GM13977 (cell line): ENCODE measurements around the gene RAP2B.

ENCODE experiments used
- DNase-seq: peaks from one replicate; pipeline ENCODE4 v3.0.0; 2012; ENCODE audit warnings: low spot score
- CTCF ChIP-seq: IDR thresholded peaks from 2 replicates; pipeline ENCODE4 v1.5.1; 2012; ENCODE audit warnings: mild to moderate bottlenecking, control low read depth; ENCODE audit not compliant: insufficient read depth; ENCODE audit errors: extremely low read depth, missing control alignments
- in situ Hi-C: fragments of 300-500 bp; cut with MboI; formaldehyde crosslinking; loops from one replicate; pipeline ENCODE4 v1.12.0; 2022; ENCODE audit warnings: low sequenced_read_pairs, low pct_unique_long_range_greater_than_20kb, mixed read lengths, inconsistent platforms; ENCODE audit not compliant: unreplicated experiment

RAP2B gene

DNA sequence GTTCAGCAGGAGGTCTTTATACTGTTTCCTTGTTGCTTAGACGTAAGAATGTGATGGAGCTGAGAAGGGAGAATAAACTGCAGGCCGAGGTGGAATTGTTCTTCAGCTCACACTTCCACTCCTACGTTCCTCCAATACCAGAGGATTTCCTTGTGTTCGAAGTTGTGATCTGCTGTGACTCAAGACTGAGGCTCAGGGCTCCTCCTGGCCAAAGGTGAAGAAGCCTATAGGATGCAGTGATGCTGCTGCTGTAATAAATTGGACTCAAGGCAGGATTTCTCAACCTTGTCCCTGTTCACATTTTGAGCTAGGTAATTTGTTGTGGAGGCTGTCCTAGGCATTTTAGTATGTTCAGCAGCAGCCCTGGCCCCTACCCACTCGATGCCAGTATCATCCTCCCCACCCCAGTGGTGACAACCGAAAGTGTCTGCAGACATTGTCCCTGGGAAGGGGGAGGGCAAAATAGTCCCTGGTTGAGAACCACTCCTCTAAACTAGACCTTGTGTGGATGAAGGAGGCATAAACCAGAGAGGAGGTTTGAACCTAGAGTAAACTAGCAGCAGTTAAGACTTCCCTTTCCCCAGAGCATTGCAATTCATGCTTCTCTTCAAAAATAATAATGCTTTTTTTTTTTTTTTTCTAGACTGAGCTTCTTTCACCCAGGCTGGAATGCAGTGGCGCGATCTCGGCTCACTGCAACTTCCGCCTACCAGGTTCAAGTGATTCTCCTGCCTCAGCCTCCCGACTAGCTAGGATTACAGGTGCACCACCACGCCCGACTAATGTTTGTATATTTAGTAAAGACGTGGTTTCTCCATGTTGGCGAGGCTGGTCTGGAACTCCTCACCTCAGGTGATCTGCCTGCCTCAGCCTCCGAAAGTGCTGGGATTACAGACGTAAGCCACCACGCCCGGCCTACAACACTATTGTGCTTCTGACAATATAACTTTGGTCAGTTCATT is 11.1 kb downstream of the RAP2B start:
- in situ Hi-C loops = no loop called here
- DNase-seq = no peak
- TF ChIP-seq CTCF = no peak

DNA sequence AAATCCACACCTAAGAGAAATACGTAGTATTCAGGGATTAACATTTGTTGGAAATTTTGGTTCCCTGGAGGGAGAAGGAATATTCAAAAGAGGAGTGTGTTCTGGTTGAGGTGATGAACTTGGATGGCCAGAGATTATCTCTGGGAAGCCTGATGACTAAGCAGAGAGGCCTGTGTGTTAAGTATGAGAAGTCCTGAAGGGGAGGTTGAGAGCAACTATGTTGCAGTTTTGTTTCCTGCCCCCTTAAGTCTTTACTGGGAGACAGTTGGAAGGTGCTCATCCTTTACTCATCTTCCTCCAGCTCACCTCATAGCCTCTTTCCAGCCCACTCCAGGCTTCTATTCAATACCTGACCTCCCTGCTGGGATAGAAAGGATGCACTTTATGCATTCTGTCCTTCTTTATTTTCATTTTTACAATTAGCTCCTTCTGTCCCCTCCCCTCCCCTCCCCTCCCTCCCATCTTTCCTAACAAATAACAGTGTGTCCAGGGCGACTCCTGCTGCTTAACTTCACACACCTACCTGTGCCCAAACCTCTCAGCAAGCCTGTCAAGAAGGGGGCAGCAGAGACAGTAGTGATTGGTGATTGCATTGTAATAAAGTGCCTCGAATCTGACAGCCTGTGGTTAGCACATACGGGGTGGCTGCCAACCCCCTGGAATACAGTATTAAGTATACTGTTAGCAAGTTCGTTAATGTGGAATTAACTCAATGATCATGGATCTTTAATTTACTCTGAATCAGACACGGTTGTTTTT is 11.9 kb downstream of the RAP2B start:
- in situ Hi-C loops = no loop called here
- DNase-seq = no peak
- no peak for TF ChIP-seq CTCF

- no peak for DNase-seq
- TF ChIP-seq CTCF = no peak
- in situ Hi-C loops = no loop called here
Observed at GRCh38 chr3:153176197-153176596, 14.2 kb downstream of the RAP2B start.

DNA sequence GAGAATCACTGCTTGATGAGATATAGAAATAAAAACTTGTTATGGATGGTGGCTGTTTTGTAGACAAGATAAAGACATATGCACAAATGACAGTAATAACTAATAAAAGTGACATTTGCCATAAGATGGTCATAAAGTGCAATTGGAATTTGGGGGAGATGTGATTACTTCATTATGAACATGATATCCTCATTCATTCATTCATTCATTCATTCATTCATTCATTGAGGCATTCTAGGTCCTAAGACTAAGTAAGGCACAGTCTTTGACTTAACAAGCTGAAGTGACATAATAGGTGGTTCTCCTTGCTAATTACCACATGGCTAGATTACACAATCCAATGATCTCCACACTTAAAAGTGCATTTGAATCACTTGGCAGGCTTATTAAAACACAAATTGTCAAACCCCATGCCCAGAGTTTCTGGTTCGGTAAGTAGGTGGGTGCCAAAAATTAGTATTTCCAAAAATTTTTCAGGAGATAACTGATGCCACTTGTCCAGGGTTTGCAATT is 18.9 kb downstream of the RAP2B start:
- in situ Hi-C loops = no loop called here
- no peak for DNase-seq
- TF ChIP-seq CTCF = no peak

DNA sequence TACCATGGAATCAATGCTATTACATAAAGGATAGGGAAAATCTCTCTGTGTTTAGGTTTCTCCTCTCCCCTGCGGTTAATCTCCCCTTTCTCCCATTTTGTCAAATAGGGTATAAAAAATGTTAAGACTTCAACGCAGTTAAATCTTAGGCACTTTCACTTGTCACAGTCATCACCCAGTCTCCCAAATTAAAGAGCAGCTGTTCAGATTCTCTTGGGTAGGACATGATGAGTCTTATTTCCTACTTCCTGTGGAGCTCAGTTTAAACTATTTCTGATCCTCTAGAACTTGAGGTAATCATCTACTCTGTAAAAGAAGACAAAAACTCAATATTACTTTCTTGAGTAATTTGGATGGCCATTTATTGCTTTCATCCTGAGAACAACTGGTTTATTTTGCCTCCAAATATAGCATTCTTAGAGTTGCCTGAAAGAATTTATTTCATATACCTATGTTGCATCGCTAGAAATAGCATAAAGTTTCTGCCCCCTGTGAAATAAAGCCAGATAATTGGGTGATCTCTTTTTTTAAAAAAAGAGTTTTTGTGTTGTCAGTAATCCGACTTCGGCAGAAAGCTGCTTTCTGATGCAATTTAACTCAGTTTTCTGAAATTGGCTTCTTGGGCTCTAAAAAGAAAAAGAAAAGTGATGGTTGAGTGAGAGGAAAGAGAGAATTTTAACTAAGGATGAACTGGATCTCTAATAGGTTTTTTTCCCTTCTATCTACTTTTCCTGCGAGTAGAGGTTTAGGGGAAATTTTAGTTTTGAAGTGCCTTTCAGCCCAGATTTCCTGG is 20.7 kb downstream of the RAP2B start:
- DNase-seq = no peak
- in situ Hi-C loops = no loop called here
- no peak for TF ChIP-seq CTCF

DNA sequence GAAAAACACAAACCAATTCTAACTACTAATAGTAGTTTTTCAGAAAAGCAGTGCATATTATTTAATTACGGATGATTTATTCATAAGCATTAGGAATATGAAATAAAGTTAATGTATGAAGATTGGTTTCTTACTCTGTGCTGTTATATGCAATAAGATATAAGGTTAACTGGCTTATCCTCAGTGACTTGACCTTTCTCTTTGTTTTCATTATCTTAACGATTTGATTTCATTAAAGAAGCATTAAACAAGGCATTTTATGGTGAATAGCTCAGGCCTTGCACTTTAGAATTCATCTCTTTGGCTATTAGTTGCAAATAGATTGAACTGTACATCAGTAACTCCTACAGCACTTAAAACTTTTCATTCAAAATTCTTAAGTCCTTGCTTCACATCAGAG is 28.9 kb downstream of the RAP2B start:
- no peak for TF ChIP-seq CTCF
- DNase-seq = no peak
- in situ Hi-C loops = no loop called here
